NB4 (cell line): Measurements from ENCODE around the gene ZNF500.

Source experiments
- CTCF ChIP-seq: IDR thresholded peaks from one replicate; pipeline ENCODE4 v1.5.1; 2012; ENCODE audit warnings: low read depth, low read length
- MAX ChIP-seq: IDR thresholded peaks from 2 replicates; pipeline ENCODE4 v1.6.1; 2011; ENCODE audit warnings: low read depth, low read length
- POLR2A ChIP-seq: IDR thresholded peaks from 2 replicates; pipeline ENCODE4 v1.6.1; 2011; ENCODE audit warnings: mild to moderate bottlenecking; ENCODE audit not compliant: insufficient read length; ENCODE audit errors: extremely low read depth

GRCh38 chr16:4801051-4801961 is 34.3 kb upstream of the ZNF500 start:
- TF ChIP-seq CTCF = no peak
- no peak for TF ChIP-seq POLR2A
- TF ChIP-seq MAX = no peak
